ENCODE measurements around the gene SLC38A7. TPM values are rescaled to one million over a fixed set of nuclear protein-coding genes. Genes with fewer than 3 reads are reported as not detected.
A peak's percentile ranks its signal among the peaks of the same experiment; 100 is the strongest.
"Not testable (repeated sequence)": the region's sequence is repeated elsewhere in the genome, so short reads cannot be mapped to it uniquely, and the experiment has no call there.

SLC38A7 gene
- total and polyA plus RNA-seq, 9 donors = 3.3 to 14.6 (median 9.7) TPM

GRCh38 chr16:58699151-58699550, 14.6 kb upstream of the SLC38A7 start:
- 63 to 71% (median 67%) methylated on average over 4 of the region's 4 CpGs for WGBS, 3 donors

GRCh38 chr16:58695368-58695767, 10.8 kb upstream of the SLC38A7 start:
- TF ChIP-seq POLR2A (IDR thresholded peaks at IDR 0.05) (no peak), CTCF (IDR thresholded peaks at IDR 0.05) (no peak), EP300 (IDR thresholded peaks at IDR 0.05) (no peak)
- no peak overlapping the region for H3K4me3 ChIP-seq
- H3K27ac ChIP-seq = no peak overlapping the region
- intact Hi-C loops (cut with DNase I) = no loop called here
- WGBS, 3 donors = 36 to 46% (median 45%) methylated on average over 1 of the region's 1 CpG
- no peaks in the 10 kb centered on the region for H3K9me3 ChIP-seq
- H3K27me3 ChIP-seq = no peaks in the 10 kb centered on the region
- H3K4me1 ChIP-seq (ENCODE audit: insufficient read depth) = no peaks in the 10 kb centered on the region
- H3K36me3 ChIP-seq = no peaks in the 10 kb centered on the region
- no peak for DNase-seq

More at GRCh38 chr16:58699151-58699550, 14.6 kb upstream of the SLC38A7 start:
- no peaks in the 10 kb centered on the region for H3K36me3 ChIP-seq
- H3K27me3 ChIP-seq = no peaks in the 10 kb centered on the region
- H3K4me1 ChIP-seq (ENCODE audit: insufficient read depth) = no peaks in the 10 kb centered on the region
- no peak overlapping the region for H3K27ac ChIP-seq
- no peaks in the 10 kb centered on the region for H3K9me3 ChIP-seq
- H3K4me3 ChIP-seq = no peak overlapping the region
- intact Hi-C loops (cut with DNase I) = no loop called here
- DNase-seq = no peak
- no peak for TF ChIP-seq POLR2A (IDR thresholded peaks at IDR 0.05)
- TF ChIP-seq EP300 (IDR thresholded peaks at IDR 0.05) = no peak
- no peak for TF ChIP-seq CTCF (IDR thresholded peaks at IDR 0.05)

- Histone ChIP-seq H3K4me3 (no peak overlapping the region), H3K9me3 (no peaks in the 10 kb centered on the region), H3K27ac (no peak overlapping the region), H3K27me3 (no peaks in the 10 kb centered on the region), H3K4me1 (ENCODE audit: insufficient read depth) (no peaks in the 10 kb centered on the region), H3K36me3 (no peaks in the 10 kb centered on the region)
- intact Hi-C loops (cut with DNase I) = no loop called here
- 87 to 95% (median 91%) methylated on average over 1 of the region's 1 CpG for WGBS, 3 donors
- TF ChIP-seq POLR2A (IDR thresholded peaks at IDR 0.05) = no peak
- no peak for TF ChIP-seq EP300 (IDR thresholded peaks at IDR 0.05)
- no peak for TF ChIP-seq CTCF (IDR thresholded peaks at IDR 0.05)
- DNase-seq = no peak
These were observed 7.9 kb upstream of the SLC38A7 start for GRCh38 chr16:58692450-58692849.

GRCh38 chr16:58686985-58687706, 2.6 kb upstream of the SLC38A7 start:
- H3K9me3 ChIP-seq; DNase-seq; H3K27me3 ChIP-seq; H3K4me1 ChIP-seq (ENCODE audit: insufficient read depth); H3K4me3 ChIP-seq; H3K27ac ChIP-seq; intact Hi-C loops (cut with DNase I); H3K36me3 ChIP-seq: not testable (repeated sequence)
- WGBS, 3 donors = 78 to 79% (median 78%) methylated on average over 8 of the region's 8 CpGs

- no peaks in the 10 kb centered on the region for H3K4me1 ChIP-seq (ENCODE audit: insufficient read depth)
- TF ChIP-seq EP300 (IDR thresholded peaks at IDR 0.05) = no peak
- TF ChIP-seq POLR2A (IDR thresholded peaks at IDR 0.05) = no peak
- no peak for TF ChIP-seq CTCF (IDR thresholded peaks at IDR 0.05)
- DNase-seq = no peak
- no peaks in the 10 kb centered on the region for H3K9me3 ChIP-seq
- no peak overlapping the region for H3K27ac ChIP-seq
- 79 to 80% (median 79%) methylated on average over 6 of the region's 6 CpGs for WGBS, 3 donors
- H3K36me3 ChIP-seq = no peaks in the 10 kb centered on the region
- no peaks in the 10 kb centered on the region for H3K27me3 ChIP-seq
- peak overlapping the region; percentile 81 for H3K4me3 ChIP-seq
- intact Hi-C loops (cut with DNase I) = no loop called here
These were observed 497 bp upstream of the SLC38A7 start for GRCh38 chr16:58685084-58685449.
